Stimulated activated CD4-positive, alpha-beta T cell treated with anti-CD3 and anti-CD28 coated beads, Interleukin-1b, Interleukin-23, amount 100 ng/mL, for 4 hours (primary cell): Measurements from ENCODE around the gene RAB1A.

Experiments used
- DNase-seq, 2 donors: peaks; one replicate each; pipeline ENCODE4 v3.0.0-alpha.2; 2020; ENCODE audit warnings: low read depth in 2 of 2

The RAB1A gene

GRCh38 chr2:65093211-65093610 is 36.7 kb downstream of the RAB1A start:
- no peak for DNase-seq

GRCh38 chr2:65092791-65093190 is 37.1 kb downstream of the RAB1A start:
- DNase-seq: no peak

- no peak for DNase-seq
Observed at GRCh38 chr2:65085148-65085547, 44.8 kb downstream of the RAB1A start.

- DNase-seq: no peak
Observed at GRCh38 chr2:65081232-65081685, 48.6 kb downstream of the RAB1A start.

- DNase-seq: no peak
Observed at GRCh38 chr2:65079017-65079416, 50.9 kb downstream of the RAB1A start.

GRCh38 chr2:65077898-65078297 is 52.0 kb downstream of the RAB1A start:
- DNase-seq: no peak

GRCh38 chr2:65076345-65076710 is 53.6 kb downstream of the RAB1A start:
- no peak for DNase-seq

GRCh38 chr2:65075605-65076344 is 54.1 kb downstream of the RAB1A start:
- no peak for DNase-seq

- no peak for DNase-seq
Observed at GRCh38 chr2:65075176-65075575, 54.7 kb downstream of the RAB1A start.

GRCh38 chr2:65073879-65074565 is 55.9 kb downstream of the RAB1A start:
- no peak for DNase-seq

GRCh38 chr2:65072181-65072970 is 57.5 kb downstream of the RAB1A start:
- DNase-seq: no peak

GRCh38 chr2:65071499-65072180 is 58.3 kb downstream of the RAB1A start:
- no peak for DNase-seq

- no peak for DNase-seq
Observed at GRCh38 chr2:65070856-65071255, 59.0 kb downstream of the RAB1A start.

- no peak for DNase-seq
Observed at GRCh38 chr2:65070172-65070830, 59.6 kb downstream of the RAB1A start.

- no peak for DNase-seq
Observed at GRCh38 chr2:65069439-65069824, 60.5 kb downstream of the RAB1A start.

- DNase-seq: no peak
Observed at GRCh38 chr2:65067806-65068553, 61.9 kb downstream of the RAB1A start.

- peak in 1 of 2 donors; percentile 25 for DNase-seq
Observed at GRCh38 chr2:65064728-65065552, 65.0 kb downstream of the RAB1A start.

GRCh38 chr2:65062843-65063825 is 66.8 kb downstream of the RAB1A start:
- DNase-seq: no peak

GRCh38 chr2:65061910-65062339 is 68.0 kb downstream of the RAB1A start:
- no peak for DNase-seq
